ENCODE data around the gene MEIOC. TPM values are rescaled to one million over a fixed set of nuclear protein-coding genes. Genes with fewer than 3 reads are reported as not detected.

The MEIOC gene
- total and polyA plus RNA-seq, 2 of the 8 experiments (the other 6 are each of a cell fraction or from before 2014, with no cell fraction given) = 4.2 to 4.8 TPM

DNA sequence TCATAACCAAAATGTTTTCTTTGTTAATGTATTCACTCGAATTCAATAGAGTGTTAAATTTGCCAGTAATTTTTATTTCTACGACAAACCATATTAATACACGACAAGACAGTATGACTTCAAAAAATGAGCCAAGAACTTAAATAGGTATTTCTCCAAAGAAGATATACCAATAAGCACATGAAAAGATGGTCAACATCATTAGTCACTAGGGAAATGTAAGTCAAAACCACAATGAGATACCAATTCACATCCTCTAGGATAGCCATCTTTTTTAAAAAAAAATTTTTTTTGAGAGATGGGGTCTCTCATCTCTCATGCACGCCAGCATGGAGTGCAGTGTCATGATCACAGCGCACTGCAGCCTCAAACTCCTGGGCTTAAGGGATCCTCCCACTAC is 5.0 kb upstream of the MEIOC start:
- Histone ChIP-seq H3K23ac (ENCODE audit: insufficient read length) (no peak overlapping the region), H2BK120ac (replicated peaks; ENCODE audit: low read depth, low read length) (no peak overlapping the region), H3K79me2 (ENCODE audit: control insufficient read depth in 1 of 2, insufficient read depth in 2 of 2, low read length in 2 of 2) (no peaks in the 10 kb centered on the region), H3K4ac (replicated peaks; ENCODE audit: insufficient read length, low read depth, low read length) (no peak overlapping the region), H3K36me3 (ENCODE audit: control insufficient read depth in 2 of 4, insufficient read depth in 4 of 4, low read length in 3 of 4) (no peaks in the 10 kb centered on the region), H3K4me3 (ENCODE audit: extremely low read depth in 1 of 4, insufficient read depth in 2 of 4, low read depth in 3 of 4, low read length in 4 of 4) (no peak overlapping the region), H3K18ac (ENCODE audit: extremely low read depth, low read length) (no peak overlapping the region), H2BK12ac (ENCODE audit: low read depth, low read length) (no peak overlapping the region), H2AK5ac (ENCODE audit: low read depth, low read length) (no peak overlapping the region), H3K9ac (replicated peaks in 1 of 4; ENCODE audit: extremely low read depth in 1 of 4, low read depth in 3 of 4, low read length in 3 of 4) (no peak overlapping the region), H3K14ac (ENCODE audit: insufficient read length) (no peak overlapping the region), H4K20me1 (replicated peaks in 1 of 2; ENCODE audit: control insufficient read depth in 1 of 2, insufficient read depth in 2 of 2, low read length in 2 of 2) (no peaks in the 10 kb centered on the region), H4K8ac (ENCODE audit: extremely low read depth, insufficient read depth, low read length) (no peak overlapping the region), H3K4me2 (ENCODE audit: insufficient read depth in 1 of 2, low read depth in 2 of 2, low read length in 2 of 2) (no peak overlapping the region), H2BK20ac (ENCODE audit: low read length) (no peak overlapping the region), H3K9me3 (ENCODE audit: insufficient read depth in 2 of 2, low read depth in 1 of 2, low read length in 1 of 2) (peaks cover 2 to 3% of the 10 kb centered on the region in 2 experiments; a peak in 2 of 4 replicates), H2AFZ (ENCODE audit: low read length) (no peak overlapping the region), H3K27me3 (replicated peaks in 1 of 4; ENCODE audit: control insufficient read depth in 3 of 4, extremely low read depth in 1 of 4, insufficient read depth in 3 of 4, low read length in 3 of 4) (peaks cover 0 to 23% (median 13%) of the 10 kb centered on the region in 4 experiments; a peak in 6 of 7 replicates), H4K91ac (replicated peaks; ENCODE audit: insufficient read length, low read length) (no peak overlapping the region), H3K79me1 (ENCODE audit: low read depth, low read length) (no peaks in the 10 kb centered on the region), H2BK15ac (ENCODE audit: low read length) (no peak overlapping the region), H3K23me2 (ENCODE audit: low read depth, low read length) (no peaks in the 10 kb centered on the region), H3K27ac (ENCODE audit: low read depth, low read length) (no peak overlapping the region), H3K4me1 (replicated peaks in 1 of 4; ENCODE audit: control insufficient read depth in 3 of 4, insufficient read depth in 4 of 4, low read length in 3 of 4) (no peaks in the 10 kb centered on the region), H4K5ac (ENCODE audit: insufficient read length, low read depth, low read length) (no peak overlapping the region), H2BK5ac (ENCODE audit: low read depth, low read length) (no peak overlapping the region), H3K56ac (replicated peaks; ENCODE audit: insufficient read length, low read depth, low read length) (no peak overlapping the region)
- no peak for FAIRE-seq
- DNase-seq (ENCODE audit: low read depth in 1 of 2, low spot score in 2 of 2) = no peak
- WGBS, 2 experiments (ENCODE audit: extremely low coverage in 1 of 2, insufficient coverage in 1 of 2, insufficient read length in 1 of 2, insufficient replicate concordance in 2 of 2, low coverage in 1 of 2, low lambda C conversion rate in 2 of 2, missing lambda C conversion rate in 1 of 2) = 78% methylated on average over 5 of the region's 5 CpGs; no CpG with 5 or more reads in 1 of the 2 experiments
- CTCF ChIA-PET (ENCODE audit: partially characterized antibody) = no interaction called here
- POLR2A ChIA-PET (ENCODE audit: partially characterized antibody) = no interaction called here
- TF ChIP-seq ASH2L (IDR thresholded peaks at IDR 0.05; ENCODE audit: low read length) (no peak), SAP30 (IDR thresholded peaks at IDR 0.05; ENCODE audit: insufficient read depth, insufficient replicate concordance, low read length) (no peak), GABPA (IDR thresholded peaks at IDR 0.05; ENCODE audit: borderline replicate concordance, insufficient read depth, low read length) (no peak), RFX5 (IDR thresholded peaks at IDR 0.05; ENCODE audit: borderline replicate concordance, low read depth, low read length) (no peak), KDM1A (IDR thresholded peaks at IDR 0.05; ENCODE audit: borderline replicate concordance, low read length) (no peak), CBX8 (IDR thresholded peaks at IDR 0.05; ENCODE audit: borderline replicate concordance, low read depth, low read length) (no peak), POLR2AphosphoS5 (IDR thresholded peaks at IDR 0.05; ENCODE audit: low read depth, low read length) (no peak), SIX5 (IDR thresholded peaks at IDR 0.05; ENCODE audit: low read depth, low read length) (no peak), POLR2A (IDR thresholded peaks at IDR 0.05; ENCODE audit: control extremely low read depth in 1 of 2, low read depth in 2 of 2, low read length in 2 of 2) (no peak), GTF2F1 (IDR thresholded peaks at IDR 0.05; ENCODE audit: borderline replicate concordance, low read depth, low read length) (no peak), SP1 (IDR thresholded peaks at IDR 0.05; ENCODE audit: low read depth, low read length) (no peak), TAF1 (IDR thresholded peaks at IDR 0.05; ENCODE audit: low read depth, low read length) (no peak), FOSL1 (IDR thresholded peaks at IDR 0.05; ENCODE audit: insufficient read depth, low read depth, low read length) (no peak), CHD1 (IDR thresholded peaks at IDR 0.05; ENCODE audit: low read depth, low read length) (no peak), CHD2 (IDR thresholded peaks at IDR 0.05; ENCODE audit: low read length) (no peak), RXRA (IDR thresholded peaks at IDR 0.05; ENCODE audit: insufficient read depth, low read depth, low read length) (no peak)

Measured in H1 (cell line).